H1 (cell line): ENCODE data around the gene ENPP5. TPM values are rescaled to one million over a fixed set of nuclear protein-coding genes. Genes with fewer than 3 reads are reported as not detected.

Experiments
- CTCF ChIA-PET: fragments of 300-600 bp; sonication (Branson Sonifier 250); formaldehyde crosslinking; loops from one replicate; lab custom pipeline; 2021; ENCODE audit not compliant: partially characterized antibody; lab: Charles Lee
- POLR2A ChIA-PET: fragments of 300-600 bp; sonication (Branson Sonifier 250); formaldehyde crosslinking; loops from one replicate; lab custom pipeline; 2021; ENCODE audit warnings: inconsistent platforms; ENCODE audit not compliant: partially characterized antibody; lab: Charles Lee
- DNase-seq, 2 experiments: peaks; one replicate each; pipeline versions ENCODE4 v3.0.0 to v3.0.0-alpha.2; 2010 to 2022; ENCODE audit warnings: low spot score in 2 of 2, low read depth in 1 of 2, mixed read lengths in 1 of 2
- FAIRE-seq: peaks from 2 replicates; lab custom pipeline; 2011; peaks lifted over from hg19 to GRCh38; lab: Jason Lieb, UNC
- H2AFZ ChIP-seq: 2 replicates; pipeline ENCODE4 v1.8.1; 2012; ENCODE audit warnings: low read length, inconsistent platforms
- H2AK5ac ChIP-seq: 2 replicates; pipeline ENCODE4 v1.6.1; 2013; ENCODE audit warnings: low read depth, low read length
- H2BK120ac ChIP-seq: replicated peaks from 2 replicates; pipeline ENCODE3; 2013; ENCODE audit warnings: low read depth, low read length, inconsistent platforms
- H2BK12ac ChIP-seq: 2 replicates; pipeline ENCODE4 v1.6.1; 2013; ENCODE audit warnings: low read depth, low read length
- H2BK15ac ChIP-seq: 2 replicates; pipeline ENCODE4 v1.6.1; 2013; ENCODE audit warnings: low read length
- H2BK20ac ChIP-seq: 2 replicates; pipeline ENCODE4 v1.6.1; 2013; ENCODE audit warnings: low read length
- H2BK5ac ChIP-seq: 2 replicates; pipeline ENCODE4 v1.6.1; 2013; ENCODE audit warnings: low read depth, low read length
- H3K14ac ChIP-seq: 2 replicates; pipeline ENCODE4 v1.6.1; 2013; ENCODE audit warnings: inconsistent platforms; ENCODE audit not compliant: insufficient read length
- H3K18ac ChIP-seq: 2 replicates; pipeline ENCODE4 v1.6.1; 2013; ENCODE audit warnings: low read length; ENCODE audit errors: extremely low read depth
- H3K23ac ChIP-seq: 2 replicates; pipeline ENCODE4 v1.6.1; 2013; ENCODE audit warnings: inconsistent platforms; ENCODE audit not compliant: insufficient read length
- H3K23me2 ChIP-seq: 2 replicates; pipeline ENCODE4 v1.6.1; 2013; ENCODE audit warnings: low read depth, low read length
- H3K27ac ChIP-seq: 2 replicates; pipeline ENCODE4 v1.6.1; 2011; ENCODE audit warnings: low read depth, low read length, inconsistent platforms
- H3K27me3 ChIP-seq, 4 experiments: replicated peaks in 1 of 4; 1 replicate in 1 of 4; 2 replicates in 3 of 4; pipeline versions ENCODE4 v1.6.1 to v1.8.1; 2011 to 2013; ENCODE audit warnings: low read length in 3 of 4, mild to moderate bottlenecking in 3 of 4, inconsistent platforms in 2 of 4, mixed read lengths in 2 of 4, moderate library complexity in 1 of 4; ENCODE audit not compliant: control insufficient read depth in 3 of 4, insufficient read depth in 3 of 4; ENCODE audit errors: extremely low read depth in 1 of 4
- H3K36me3 ChIP-seq, 4 experiments: 2 replicates each; pipeline versions ENCODE4 v1.6.1 to v1.8.1; 2011 to 2013; ENCODE audit warnings: mild to moderate bottlenecking in 4 of 4, low read length in 3 of 4, moderate library complexity in 2 of 4, control low read depth in 1 of 4, inconsistent platforms in 1 of 4; ENCODE audit not compliant: insufficient read depth in 4 of 4, control insufficient read depth in 2 of 4
- H3K4ac ChIP-seq: replicated peaks from 2 replicates; pipeline ENCODE3; 2013; ENCODE audit warnings: low read length, low read depth, mixed read lengths, inconsistent platforms; ENCODE audit not compliant: insufficient read length
- H3K4me1 ChIP-seq, 4 experiments: replicated peaks in 1 of 4; 1 replicate in 1 of 4; 2 replicates in 3 of 4; pipeline versions ENCODE4 v1.6.1 to v1.8.1; 2011 to 2013; ENCODE audit warnings: low read length in 3 of 4, inconsistent platforms in 2 of 4, mixed read lengths in 1 of 4; ENCODE audit not compliant: insufficient read depth in 4 of 4, control insufficient read depth in 3 of 4
- H3K4me2 ChIP-seq, 2 experiments: 2 replicates each; pipeline versions ENCODE4 v1.6.1 to v1.8.1; 2011 to 2013; ENCODE audit warnings: low read depth in 2 of 2, low read length in 2 of 2, control low read depth in 1 of 2, inconsistent platforms in 1 of 2, mild to moderate bottlenecking in 1 of 2; ENCODE audit not compliant: insufficient read depth in 1 of 2
- H3K4me3 ChIP-seq, 4 experiments: fragments of 200-600, 300-600 bp in 1 of 4; sonication (generic), shearing (Covaris generic), sonication (Bioruptor Twin) in 1 of 4; 2 replicates each; pipeline versions ENCODE4 v1.5.1 to v1.8.1; 2011 to 2016; ENCODE audit warnings: low read length in 4 of 4, low read depth in 3 of 4, control low read depth in 2 of 4, inconsistent platforms in 2 of 4, mild to moderate bottlenecking in 2 of 4, mixed read lengths in 1 of 4, moderate library complexity in 1 of 4; ENCODE audit not compliant: insufficient read depth in 2 of 4; ENCODE audit errors: extremely low read depth in 1 of 4
- H3K56ac ChIP-seq: replicated peaks from 2 replicates; pipeline ENCODE3; 2013; ENCODE audit warnings: low read depth, mild to moderate bottlenecking, mixed read lengths, low read length, inconsistent platforms; ENCODE audit not compliant: insufficient read length
- H3K79me1 ChIP-seq: 2 replicates; pipeline ENCODE4 v1.6.1; 2013; ENCODE audit warnings: low read depth, low read length, control low read depth
- H3K79me2 ChIP-seq, 2 experiments: 2 replicates each; pipeline versions ENCODE4 v1.6.1 to v1.8.1; 2012 to 2013; ENCODE audit warnings: low read length in 2 of 2, mild to moderate bottlenecking in 2 of 2, inconsistent platforms in 1 of 2; ENCODE audit not compliant: insufficient read depth in 2 of 2, control insufficient read depth in 1 of 2
- H3K9ac ChIP-seq, 4 experiments: replicated peaks in 1 of 4; 1 replicate in 1 of 4; 2 replicates in 3 of 4; pipeline versions ENCODE4 v1.6.1 to v1.8.1; 2011 to 2013; ENCODE audit warnings: low read depth in 3 of 4, low read length in 3 of 4, control low read depth in 2 of 4, mild to moderate bottlenecking in 2 of 4, moderate library complexity in 2 of 4, inconsistent platforms in 1 of 4; ENCODE audit errors: extremely low read depth in 1 of 4
- H3K9me3 ChIP-seq, 2 experiments: 2 replicates each; pipeline versions ENCODE4 v1.6.1 to v1.8.1; 2012 to 2013; ENCODE audit warnings: mild to moderate bottlenecking in 2 of 2, moderate library complexity in 2 of 2, control low read depth in 1 of 2, inconsistent platforms in 1 of 2, low read depth in 1 of 2, low read length in 1 of 2, mixed read lengths in 1 of 2; ENCODE audit not compliant: insufficient read depth in 2 of 2
- H4K20me1 ChIP-seq, 2 experiments: replicated peaks in 1 of 2; 2 replicates each; pipeline versions ENCODE3 to v1.8.1; 2011 to 2013; ENCODE audit warnings: inconsistent platforms in 2 of 2, low read length in 2 of 2, mild to moderate bottlenecking in 1 of 2; ENCODE audit not compliant: insufficient read depth in 2 of 2, control insufficient read depth in 1 of 2
- H4K5ac ChIP-seq: 2 replicates; pipeline ENCODE4 v1.6.1; 2013; ENCODE audit warnings: low read length, low read depth, mixed read lengths, inconsistent platforms; ENCODE audit not compliant: insufficient read length
- H4K8ac ChIP-seq: 2 replicates; pipeline ENCODE4 v1.8.0; 2013; ENCODE audit warnings: mild to moderate bottlenecking, moderate library complexity, low read length, inconsistent platforms; ENCODE audit not compliant: insufficient read depth; ENCODE audit errors: extremely low read depth
- H4K91ac ChIP-seq: replicated peaks from 2 replicates; pipeline ENCODE3; 2013; ENCODE audit warnings: low read length, mixed read lengths, inconsistent platforms; ENCODE audit not compliant: insufficient read length
- BCL11A ChIP-seq, 2 experiments: IDR thresholded peaks; one replicate each; pipeline ENCODE4 v1.6.1; 2011; ENCODE audit warnings: low read depth in 2 of 2, low read length in 2 of 2, mild to moderate bottlenecking in 2 of 2
- GABPA ChIP-seq: IDR thresholded peaks from 2 replicates; pipeline ENCODE4 v1.6.1; 2011; ENCODE audit warnings: mild to moderate bottlenecking, low read length, moderate library complexity, borderline replicate concordance; ENCODE audit not compliant: insufficient read depth
- HDAC6 ChIP-seq: IDR thresholded peaks from one replicate; pipeline ENCODE4 v1.7.1; 2012; ENCODE audit warnings: low read depth, mild to moderate bottlenecking, inconsistent platforms, low read length, moderate library complexity
- KDM1A ChIP-seq: fragments of 200-600, 300-600 bp; sonication (generic); IDR thresholded peaks from 2 replicates; pipeline ENCODE4 v1.7.1; 2016; ENCODE audit warnings: mild to moderate bottlenecking, low read length, borderline replicate concordance
- MAFK ChIP-seq: IDR thresholded peaks from 2 replicates; pipeline ENCODE4 v1.6.1; 2012; ENCODE audit warnings: low read depth, mild to moderate bottlenecking, improper control_type of control experiment, low read length
- NANOG ChIP-seq: IDR thresholded peaks from 2 replicates; pipeline ENCODE4 v1.6.1; 2011; ENCODE audit warnings: low read length, low read depth, mild to moderate bottlenecking, inconsistent platforms; ENCODE audit not compliant: insufficient read depth, poor library complexity, severe bottlenecking
- SAP30 ChIP-seq: fragments of 300-600 bp; sonication (generic); IDR thresholded peaks from 2 replicates; pipeline ENCODE4 v1.7.1; 2012; ENCODE audit warnings: low read length, moderate library complexity, mild to moderate bottlenecking, inconsistent platforms; ENCODE audit not compliant: insufficient read depth, insufficient replicate concordance
- SP1 ChIP-seq: IDR thresholded peaks from 2 replicates; pipeline ENCODE4 v1.6.1; 2011; ENCODE audit warnings: low read depth, low read length
- SRF ChIP-seq: IDR thresholded peaks from 2 replicates; pipeline ENCODE4 v1.6.1; 2011; ENCODE audit warnings: mild to moderate bottlenecking, low read depth, low read length, moderate library complexity
- TEAD4 ChIP-seq: IDR thresholded peaks from 2 replicates; pipeline ENCODE4 v1.6.1; 2012; ENCODE audit warnings: low read depth, low read length, inconsistent platforms, mixed read lengths
- ZNF274 ChIP-seq: IDR thresholded peaks from 2 replicates; pipeline ENCODE4 v1.7.0; 2012; ENCODE audit warnings: low read length, borderline replicate concordance; ENCODE audit errors: extremely low read depth
- WGBS, 2 experiments: shearing (Covaris generic) in 1 of 2; methylation state at CpG; one replicate each; pipeline versions ENCODE4 v1.1.6 to v1.1.7; 2013 to 2015; ENCODE audit warnings: low lambda C conversion rate in 2 of 2, mixed read lengths in 2 of 2, inconsistent platforms in 1 of 2, low coverage in 1 of 2, missing lambda C conversion rate in 1 of 2; ENCODE audit not compliant: insufficient replicate concordance in 2 of 2, insufficient coverage in 1 of 2, insufficient read length in 1 of 2; ENCODE audit errors: extremely low coverage in 1 of 2, missing lambda C conversion rate in 1 of 2; 5-methylcytosine and 5-hydroxymethylcytosine counted together
- polyA plus RNA-seq, 7 experiments: library from polyadenylated mRNA; depleted of rRNA in 3 of 7; stranded (reverse) in 5 of 7; unstranded in 2 of 7; fragments of >200 nt in 5 of 7; fragments of 200-250 nt in 2 of 7; gene quantifications; 1 replicate in 5 of 7; 2 replicates in 1 of 7; 4 replicates in 1 of 7; pipeline versions ENCODE4 v1.2.1 to v1.2.3, GENCODE V29; 2011 to 2013; ENCODE audit warnings: missing spikeins in 2 of 7, mixed read lengths in 2 of 7
- total RNA-seq: library from RNA; stranded (reverse); fragmentation: NEBNext Ultra II Directional; extraction: Animal tissue kit (Norgen Biotek cat#: 25700); gene quantifications from 2 replicates; pipeline ENCODE4 v1.2.1, GENCODE V29; 2021
- TF ChIP-seq, protein P1 (sequence below): IDR thresholded peaks from 2 replicates; pipeline ENCODE4 v1.6.1; 2011; ENCODE audit warnings: low read depth, mild to moderate bottlenecking, low read length; ENCODE audit not compliant: insufficient read depth

ENPP5 gene
- total and polyA plus RNA-seq, 2 of the 8 experiments (the other 6 are each of a cell fraction or from before 2014, with no cell fraction given): 5.1 to 7.6 TPM

DNA sequence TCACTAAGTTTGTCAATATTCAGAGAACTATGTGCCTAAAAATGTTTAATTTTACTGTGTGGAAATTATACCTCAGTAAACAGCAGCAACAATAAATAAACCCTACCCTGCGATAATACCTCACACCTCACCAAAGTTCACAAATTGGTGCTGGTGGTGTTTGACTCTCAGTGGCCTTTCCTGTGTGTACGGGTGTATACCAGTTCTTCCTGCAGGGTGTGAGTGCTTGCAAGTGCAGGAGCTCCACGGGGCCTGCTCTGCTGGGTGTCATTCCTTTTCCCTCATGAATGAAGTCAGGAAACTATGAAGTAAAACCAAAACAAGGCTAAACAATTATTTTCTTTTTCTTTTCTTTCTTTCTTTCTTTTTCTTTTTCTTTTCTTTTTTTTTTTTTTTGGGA is 4.1 kb upstream of the ENPP5 start:
- ChIA-PET POLR2A (no interaction called here), CTCF (no interaction called here)
- no peak overlapping the region for H2BK5ac ChIP-seq
- H4K5ac ChIP-seq: no peak overlapping the region
- H3K23me2 ChIP-seq: no peaks in the 10 kb centered on the region
- no peaks in the 10 kb centered on the region for H4K20me1 ChIP-seq
- H3K9ac ChIP-seq: no peak overlapping the region
- H3K4ac ChIP-seq: no peak overlapping the region
- H3K36me3 ChIP-seq: no peaks in the 10 kb centered on the region
- WGBS, 2 experiments: 86% methylated on average over 3 of the region's 3 CpGs; no CpG with 5 or more reads in 1 of the 2 experiments
- H3K23ac ChIP-seq: no peak overlapping the region
- no peak overlapping the region for H3K18ac ChIP-seq
- no peak overlapping the region for H2AFZ ChIP-seq
- DNase-seq: no peak
- H3K4me2 ChIP-seq: no peak overlapping the region
- H3K79me1 ChIP-seq: no peaks in the 10 kb centered on the region
- H2BK20ac ChIP-seq: no peak overlapping the region
- FAIRE-seq: no peak
- no peak overlapping the region for H3K4me3 ChIP-seq
- no peak overlapping the region for H3K27ac ChIP-seq
- no peak overlapping the region for H2AK5ac ChIP-seq
- no peak overlapping the region for H2BK15ac ChIP-seq
- H4K8ac ChIP-seq: no peak overlapping the region
- H3K56ac ChIP-seq: no peak overlapping the region
- no peaks in the 10 kb centered on the region for H3K9me3 ChIP-seq
- no peaks in the 10 kb centered on the region for H3K27me3 ChIP-seq
- no peak overlapping the region for H2BK12ac ChIP-seq
- TF ChIP-seq TEAD4 (no peak), NANOG (no peak), SRF (no peak), HDAC6 (no peak), KDM1A (no peak), GABPA (no peak), SP1 (no peak), BCL11A (IDR thresholded peaks at IDR 0.05; ENCODE audit: low read depth in 2 of 2, low read length in 2 of 2) (no peak), SAP30 (no peak), MAFK (no peak), ZNF274 (no peak)
- TF ChIP-seq, protein P1, sequence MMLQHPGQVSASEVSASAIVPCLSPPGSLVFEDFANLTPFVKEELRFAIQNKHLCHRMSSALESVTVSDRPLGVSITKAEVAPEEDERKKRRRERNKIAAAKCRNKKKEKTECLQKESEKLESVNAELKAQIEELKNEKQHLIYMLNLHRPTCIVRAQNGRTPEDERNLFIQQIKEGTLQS: no peak
- no peak overlapping the region for H3K14ac ChIP-seq
- no peak overlapping the region for H4K91ac ChIP-seq
- no peak overlapping the region for H2BK120ac ChIP-seq
- H3K79me2 ChIP-seq: peaks cover 0 to 5% of the 10 kb centered on the region in 2 experiments; a peak in 2 of 4 replicates
- peaks cover 2 to 6% (median 3%) of the 10 kb centered on the region in 4 experiments; a peak in 3 of 7 replicates for H3K4me1 ChIP-seq
